GM23338 (cell line): ENCODE data around the gene CACNB4. TPM values are rescaled to one million over a fixed set of nuclear protein-coding genes. Genes with fewer than 3 reads are reported as not detected.

Experiments
- ATAC-seq: fragments of 200-7000 bp; cut with Tn5 transposase; 3 replicates; pipeline ENCODE4 v1.9.1; 2020
- DNase-seq: peaks from one replicate; pipeline ENCODE4 v3.0.0-alpha.2; 2015; ENCODE audit warnings: low spot score
- H2AFZ ChIP-seq: fragments of 200-600 bp; sonication (generic); 2 replicates; pipeline ENCODE4 v1.8.0; 2016; ENCODE audit warnings: antibody characterized with exemption, mild to moderate bottlenecking, moderate library complexity
- H3F3A ChIP-seq: fragments of 200-600 bp; sonication (generic); replicated peaks from 2 replicates; pipeline ENCODE4 v1.8.0; 2017; ENCODE audit warnings: antibody characterized with exemption, mixed run types, low read depth
- H3K27ac ChIP-seq: fragments of 200-600 bp; sonication (generic); 2 replicates; pipeline ENCODE4 v1.6.1; 2016; ENCODE audit warnings: low read depth
- H3K27me3 ChIP-seq: fragments of 200-600 bp; sonication (generic); 2 replicates; pipeline ENCODE4 v1.8.0; 2016; ENCODE audit warnings: mild to moderate bottlenecking, mixed run types, moderate library complexity; ENCODE audit not compliant: insufficient read depth
- H3K36me3 ChIP-seq: fragments of 200-600 bp; sonication (generic); 2 replicates; pipeline ENCODE4 v1.8.0; 2016; ENCODE audit warnings: mild to moderate bottlenecking; ENCODE audit not compliant: insufficient read depth
- H3K4me1 ChIP-seq: fragments of 200-600 bp; sonication (generic); 2 replicates; pipeline ENCODE4 v1.8.0; 2016; ENCODE audit warnings: mild to moderate bottlenecking, moderate library complexity; ENCODE audit not compliant: insufficient read depth
- H3K4me2 ChIP-seq: fragments of 200-600 bp; sonication (generic); 2 replicates; pipeline ENCODE4 v1.7.1; 2017; ENCODE audit warnings: mixed run types
- H3K4me3 ChIP-seq: fragments of 200-600 bp; sonication (generic); 2 replicates; pipeline ENCODE4 v1.6.1; 2016; ENCODE audit warnings: mixed run types
- H3K79me2 ChIP-seq: fragments of 200-600 bp; sonication (generic); replicated peaks from 2 replicates; pipeline ENCODE4 v1.8.0; 2017; ENCODE audit warnings: mild to moderate bottlenecking; ENCODE audit not compliant: insufficient read depth
- H3K9me2 ChIP-seq: fragments of 200-600 bp; sonication (generic); 2 replicates; pipeline ENCODE4 v1.8.0; 2017; ENCODE audit not compliant: insufficient read depth
- H4K20me1 ChIP-seq: fragments of 200-600 bp; sonication (generic); replicated peaks from 2 replicates; pipeline ENCODE4 v1.8.0; 2017; ENCODE audit warnings: mild to moderate bottlenecking; ENCODE audit not compliant: insufficient read depth
- H3K27ac Mint-ChIP-seq: 2 replicates; pipeline ENCODE4 v1.8.0; 2020; ENCODE audit warnings: inconsistent platforms, mild to moderate bottlenecking, moderate library complexity, mixed read lengths
- H3K27me3 Mint-ChIP-seq: 3 replicates; pipeline ENCODE4 v1.8.0; 2022; ENCODE audit warnings: low read depth, mild to moderate bottlenecking, moderate library complexity, mixed read lengths, inconsistent platforms; ENCODE audit not compliant: insufficient read depth, poor library complexity
- H3K36me3 Mint-ChIP-seq: 3 replicates; pipeline ENCODE4 v1.8.0; 2021; ENCODE audit warnings: low read depth, mild to moderate bottlenecking, inconsistent platforms, moderate library complexity, mixed read lengths
- H3K4me1 Mint-ChIP-seq: 3 replicates; pipeline ENCODE4 v1.8.0; 2020; ENCODE audit warnings: mild to moderate bottlenecking, inconsistent platforms, mixed read lengths
- H3K4me3 Mint-ChIP-seq: 3 replicates; pipeline ENCODE4 v1.8.0; 2021; ENCODE audit warnings: moderate library complexity, mild to moderate bottlenecking, inconsistent platforms, mixed read lengths
- H3K9me3 Mint-ChIP-seq: 3 replicates; pipeline ENCODE4 v1.8.0; 2020; ENCODE audit warnings: moderate library complexity, mild to moderate bottlenecking, inconsistent platforms, mixed read lengths
- ZNF462 ChIP-seq: fragments of 250-450 bp; sonication (Bioruptor Pico); IDR thresholded peaks from 2 replicates; pipeline ENCODE4 v1.5.0; 2020; ENCODE audit warnings: mild to moderate bottlenecking, moderate library complexity
- polyA plus RNA-seq: library from polyadenylated mRNA; unstranded; fragments of >200 nt; fragmentation: Nextera tagmentation; extraction: Ambion mirVana; gene quantifications from 2 replicates; pipeline ENCODE4 v1.2.1, GENCODE V29; 2016
- total RNA-seq: library from RNA; depleted of rRNA; stranded (reverse); fragments of >200 nt; shearing (Covaris generic); gene quantifications from 2 replicates; pipeline ENCODE4 v1.2.3, GENCODE V29; 2014
- TF ChIP-seq, protein P1 (sequence below): IDR thresholded peaks from one replicate; pipeline ENCODE4 v1.6.1; 2018; ENCODE audit warnings: antibody characterized with exemption; ENCODE audit not compliant: unreplicated experiment

The CACNB4 gene
- total and polyA plus RNA-seq, 2 experiments from 2014 or later = 4.0 to 9.8 TPM

GRCh38 chr2:151946250-151946884 is 152.5 kb downstream of the CACNB4 start (continued):
- TF ChIP-seq ZNF462 (CRISPR knock-in tag) = no peak

GRCh38 chr2:151945602-151946001 is 153.2 kb downstream of the CACNB4 start:
- H3K4me1 ChIP-seq = peaks cover 9% of the 10 kb centered on the region
- Mint-ChIP-seq H3K4me3 (no peak overlapping the region), H3K27me3 (no peaks in the 10 kb centered on the region), H3K4me1 (peaks cover 17% of the 10 kb centered on the region), H3K36me3 (peaks cover 16% of the 10 kb centered on the region; the same call in 2 of the 3 replicates), H3K27ac (no peak overlapping the region), H3K9me3 (peaks cover 19% of the 10 kb centered on the region)
- DNase-seq (no peak), ATAC-seq (no peak)
- H4K20me1 ChIP-seq = no peaks in the 10 kb centered on the region; the same call in 1 of the 2 replicates
- no peaks in the 10 kb centered on the region for H3F3A ChIP-seq
- no peak overlapping the region for H3K4me2 ChIP-seq
- H3K27ac ChIP-seq = no peak overlapping the region
- TF ChIP-seq, protein P1, sequence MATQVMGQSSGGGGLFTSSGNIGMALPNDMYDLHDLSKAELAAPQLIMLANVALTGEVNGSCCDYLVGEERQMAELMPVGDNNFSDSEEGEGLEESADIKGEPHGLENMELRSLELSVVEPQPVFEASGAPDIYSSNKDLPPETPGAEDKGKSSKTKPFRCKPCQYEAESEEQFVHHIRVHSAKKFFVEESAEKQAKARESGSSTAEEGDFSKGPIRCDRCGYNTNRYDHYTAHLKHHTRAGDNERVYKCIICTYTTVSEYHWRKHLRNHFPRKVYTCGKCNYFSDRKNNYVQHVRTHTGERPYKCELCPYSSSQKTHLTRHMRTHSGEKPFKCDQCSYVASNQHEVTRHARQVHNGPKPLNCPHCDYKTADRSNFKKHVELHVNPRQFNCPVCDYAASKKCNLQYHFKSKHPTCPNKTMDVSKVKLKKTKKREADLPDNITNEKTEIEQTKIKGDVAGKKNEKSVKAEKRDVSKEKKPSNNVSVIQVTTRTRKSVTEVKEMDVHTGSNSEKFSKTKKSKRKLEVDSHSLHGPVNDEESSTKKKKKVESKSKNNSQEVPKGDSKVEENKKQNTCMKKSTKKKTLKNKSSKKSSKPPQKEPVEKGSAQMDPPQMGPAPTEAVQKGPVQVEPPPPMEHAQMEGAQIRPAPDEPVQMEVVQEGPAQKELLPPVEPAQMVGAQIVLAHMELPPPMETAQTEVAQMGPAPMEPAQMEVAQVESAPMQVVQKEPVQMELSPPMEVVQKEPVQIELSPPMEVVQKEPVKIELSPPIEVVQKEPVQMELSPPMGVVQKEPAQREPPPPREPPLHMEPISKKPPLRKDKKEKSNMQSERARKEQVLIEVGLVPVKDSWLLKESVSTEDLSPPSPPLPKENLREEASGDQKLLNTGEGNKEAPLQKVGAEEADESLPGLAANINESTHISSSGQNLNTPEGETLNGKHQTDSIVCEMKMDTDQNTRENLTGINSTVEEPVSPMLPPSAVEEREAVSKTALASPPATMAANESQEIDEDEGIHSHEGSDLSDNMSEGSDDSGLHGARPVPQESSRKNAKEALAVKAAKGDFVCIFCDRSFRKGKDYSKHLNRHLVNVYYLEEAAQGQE = no peak
- no peaks in the 10 kb centered on the region for H3K27me3 ChIP-seq
- H3K36me3 ChIP-seq = peaks cover 11% of the 10 kb centered on the region; the same call in 1 of the 2 replicates
- no peak overlapping the region for H2AFZ ChIP-seq
- no peak overlapping the region for H3K4me3 ChIP-seq
- no peaks in the 10 kb centered on the region for H3K79me2 ChIP-seq
- H3K9me2 ChIP-seq = no peaks in the 10 kb centered on the region; the same call in 1 of the 2 replicates
